Motor neuron (in vitro differentiated cells): ENCODE measurements around the gene FOXI3. TPM values are rescaled to one million over a fixed set of nuclear protein-coding genes. Genes with fewer than 3 reads are reported as not detected.
A peak's percentile ranks its signal among the peaks of the same experiment; 100 is the strongest.

Experiments used
- ATAC-seq, 8 experiments: fragments of 200-7000 bp; cut with Tn5 transposase; replicated peaks in 6 of 8; 2 replicates each; pipeline ENCODE4 v1.8.0; 2021; ENCODE audit warnings: mild to moderate bottlenecking in 8 of 8, moderate library complexity in 8 of 8
- H3K27ac ChIP-seq, 2 donors: fragments of 250-450 bp; sonication (Bioruptor Pico); 2 replicates each; pipeline ENCODE4 v1.9.0; 2021; ENCODE audit warnings: antibody characterized with exemption in 2 of 2, mild to moderate bottlenecking in 2 of 2, moderate library complexity in 1 of 2
- H3K4me1 ChIP-seq, 2 donors: fragments of 250-450 bp; sonication (Bioruptor Pico); replicated peaks in 1 of 2; 2 replicates each; pipeline ENCODE4 v1.6.1; 2021; ENCODE audit warnings: antibody characterized with exemption in 2 of 2, mild to moderate bottlenecking in 2 of 2, moderate library complexity in 1 of 2
- H3K4me3 ChIP-seq, 5 donors: fragments of 250-450 bp; sonication (Bioruptor Pico); 2 replicates each; pipeline ENCODE4 v1.9.0; 2021; ENCODE audit warnings: antibody characterized with exemption in 5 of 5, mild to moderate bottlenecking in 5 of 5, moderate library complexity in 4 of 5
- WGBS, 10 experiments: fragments of 450-650 bp; shearing (Covaris generic); methylation state at CpG; one replicate each; pipeline ENCODE4 v1.0.0; 2022; 5-methylcytosine and 5-hydroxymethylcytosine counted together
- in situ Hi-C, 9 experiments: fragments of 400-800 bp; cut with MboI; loops; one replicate each; pipeline ENCODE4 v1.15.0; 2021; ENCODE audit warnings: low sequenced_read_pairs in 9 of 9, low pct_unique_long_range_greater_than_20kb in 2 of 9; ENCODE audit not compliant: unreplicated experiment in 9 of 9
- total RNA-seq, 8 experiments: library from RNA; unstranded; fragments of 300-600 nt; gene quantifications; 2 replicates each; pipeline versions ENCODE4 v1.2.3 to v1.2.4, GENCODE V29; 2022

FOXI3 gene
- under 1 TPM in 6 of 8 experiments, not detected in 2; 0.17 to 0.86 (median 0.23) TPM for total RNA-seq

GRCh38 chr2:88452565-88452905, at the start of gene FOXI3:
TSS of gene FOXI3 (minus strand) at chr2:88452693. CDS start at chr2:88452535, 158 bp downstream.
- in situ Hi-C loops, result no loop called here
- no CpG with 5 or more reads among the region's 48 CpGs for WGBS, 10 experiments
- ATAC-seq, result peak in 6 of 8 experiments; percentile 22 to 77 (median 70)
- H3K4me3 ChIP-seq, result peak within 1 kb of the TSS; percentile 28 to 45 (median 33)
- no peak within 1 kb of the TSS for H3K27ac ChIP-seq
- peaks cover 3 to 8% of the 10 kb centered on the region in 2 donors for H3K4me1 ChIP-seq

- ATAC-seq, result peak in 3 of 8 experiments; percentile 20 to 74 (median 33)
- Histone ChIP-seq H3K27ac (no peak overlapping the region), H3K4me3 (no peak overlapping the region), H3K4me1 (no peaks in the 10 kb centered on the region)
- 80 to 100% (median 89%) methylated on average over 1 to 2 of the region's 2 CpGs; no CpG with 5 or more reads in 6 of the 10 experiments for WGBS, 10 experiments
- in situ Hi-C loops, result loop anchor here in 1 of 9 experiments (25.0 kb wide), 1 partner anchor 288 kb away; no protein-coding TSS in a partner anchor
Measured at GRCh38 chr2:88500691-88501090, 48.2 kb upstream of the FOXI3 start.

DNA sequence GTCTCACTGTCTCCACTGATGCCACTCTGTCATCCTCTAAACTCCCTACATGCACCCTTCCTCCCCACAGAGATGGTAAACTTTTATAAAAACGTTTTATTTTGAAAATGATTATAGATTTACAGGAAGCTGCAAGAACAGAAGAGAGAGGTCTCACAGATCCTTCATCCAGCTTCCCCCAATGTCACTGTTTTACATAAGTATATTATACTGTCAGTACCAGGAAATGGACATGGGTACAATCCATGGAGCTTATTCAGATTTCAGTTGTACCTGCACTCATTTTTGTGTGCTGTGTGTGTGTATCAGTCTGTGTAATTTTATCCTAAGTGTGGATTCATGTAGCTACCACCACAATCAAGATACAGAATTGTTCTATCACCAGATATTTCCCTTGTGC, 46.7 kb upstream of the FOXI3 start:
- Histone ChIP-seq H3K4me3 (no peak overlapping the region), H3K4me1 (no peaks in the 10 kb centered on the region), H3K27ac (no peak overlapping the region)
- ATAC-seq, result no peak
- in situ Hi-C loops, result no loop called here
- 0 to 25% (median 6%) methylated on average over 1 of the region's 1 CpG; no CpG with 5 or more reads in 4 of the 10 experiments for WGBS, 10 experiments

GRCh38 chr2:88493481-88493880, 41.0 kb upstream of the FOXI3 start:
- in situ Hi-C loops, result no loop called here
- Histone ChIP-seq H3K4me1 (no peaks in the 10 kb centered on the region), H3K4me3 (no peak overlapping the region), H3K27ac (no peak overlapping the region)
- ATAC-seq, result no peak
- 25 to 100% (median 86%) methylated on average over 1 to 4 of the region's 4 CpGs; no CpG with 5 or more reads in 1 of the 10 experiments for WGBS, 10 experiments

DNA sequence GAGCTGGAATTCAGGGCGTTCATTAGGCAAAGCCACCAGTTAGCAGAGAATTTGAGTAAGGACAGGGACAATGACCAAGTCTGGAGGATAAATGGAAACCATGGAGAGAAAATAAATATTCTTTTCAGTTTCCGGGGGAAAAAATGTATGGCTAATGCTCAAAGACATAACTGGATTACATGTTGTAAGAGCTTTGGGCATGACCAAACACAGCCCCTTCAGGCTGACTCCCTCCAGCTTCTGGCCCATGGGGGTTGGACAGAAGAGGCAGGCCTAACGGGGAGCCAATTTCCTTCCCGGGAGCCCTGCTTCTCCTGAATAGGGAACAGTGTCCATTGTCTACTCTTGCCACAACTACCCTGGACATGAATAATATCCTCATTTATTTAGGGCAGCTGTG, 39.5 kb upstream of the FOXI3 start:
- H3K27ac ChIP-seq, result no peak overlapping the region
- no peak overlapping the region for H3K4me3 ChIP-seq
- in situ Hi-C loops, result no loop called here
- H3K4me1 ChIP-seq, result no peaks in the 10 kb centered on the region
- 0 to 100% (median 72%) methylated on average over 1 to 3 of the region's 4 CpGs; no CpG with 5 or more reads in 1 of the 10 experiments for WGBS, 10 experiments
- ATAC-seq, result peak in 1 of 8 experiments; percentile 35

GRCh38 chr2:88489181-88489580, 36.7 kb upstream of the FOXI3 start:
- H3K4me1 ChIP-seq, result no peaks in the 10 kb centered on the region
- no peak overlapping the region for H3K27ac ChIP-seq
- no peak overlapping the region for H3K4me3 ChIP-seq
- WGBS, 10 experiments, result 22 to 100% (median 87%) methylated on average over 1 to 2 of the region's 2 CpGs; no CpG with 5 or more reads in 2 of the 10 experiments
- in situ Hi-C loops, result no loop called here
- ATAC-seq, result no peak

DNA sequence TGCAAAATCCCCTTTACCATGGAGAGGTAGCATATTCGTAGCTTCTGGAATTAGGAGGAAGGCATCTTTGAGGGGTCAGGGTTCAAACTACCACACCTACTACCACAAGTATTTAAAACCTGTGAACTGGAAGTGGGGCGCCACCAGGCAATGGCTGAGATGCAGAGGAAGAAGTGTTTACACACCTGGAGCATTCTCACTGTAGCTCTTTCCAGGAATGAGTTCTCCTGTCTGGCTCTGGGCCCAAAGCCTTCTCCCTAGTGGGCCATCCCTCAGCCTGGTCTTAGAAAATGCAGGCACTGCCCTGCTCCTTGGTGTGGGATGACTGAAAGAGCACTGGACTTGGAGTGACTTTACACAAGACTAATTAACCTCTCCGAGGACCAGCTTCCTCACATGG, 30.7 kb upstream of the FOXI3 start:
- H3K4me3 ChIP-seq, result no peak overlapping the region
- in situ Hi-C loops, result no loop called here
- no peak for ATAC-seq
- 0 to 100% (median 39%) methylated on average over 1 to 3 of the region's 3 CpGs; no CpG with 5 or more reads in 3 of the 10 experiments for WGBS, 10 experiments
- no peaks in the 10 kb centered on the region for H3K4me1 ChIP-seq
- H3K27ac ChIP-seq, result no peak overlapping the region

DNA sequence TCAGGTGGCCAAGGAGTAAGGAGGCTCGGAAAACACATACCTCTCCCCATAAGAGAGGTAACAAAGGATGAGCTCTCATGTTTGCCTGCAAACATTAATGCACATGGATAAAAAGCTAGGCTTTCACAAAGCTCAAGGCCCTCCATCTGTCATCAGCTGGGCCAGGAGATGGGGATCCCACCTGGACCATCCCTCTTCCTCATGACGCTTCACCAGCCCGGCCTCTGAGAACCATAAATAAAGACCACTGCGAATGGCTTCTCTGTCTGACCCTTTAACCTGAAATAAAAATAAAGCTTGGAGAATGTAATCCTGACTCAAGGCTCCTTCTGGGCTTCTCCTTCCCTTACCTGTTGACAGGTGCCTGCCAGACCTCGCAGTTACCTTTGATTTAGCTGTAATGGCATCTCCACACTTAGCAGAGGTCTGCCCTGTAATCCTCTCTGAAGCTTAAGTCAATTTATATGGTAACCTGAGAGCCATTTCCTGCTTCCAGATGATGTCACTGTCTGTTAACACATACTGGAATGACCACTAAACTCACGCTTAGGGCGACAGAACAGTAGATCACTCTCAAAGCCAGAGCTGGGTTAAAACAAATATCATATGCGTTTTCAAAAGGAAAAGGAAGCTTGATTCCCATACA, 29.3 kb upstream of the FOXI3 start:
- in situ Hi-C loops, result no loop called here
- H3K4me1 ChIP-seq, result no peaks in the 10 kb centered on the region
- no peak overlapping the region for H3K4me3 ChIP-seq
- H3K27ac ChIP-seq, result no peak overlapping the region
- peak; percentile 43 to 98 (median 88) for ATAC-seq
- 3 to 87% (median 62%) methylated on average over 3 to 8 of the region's 8 CpGs for WGBS, 10 experiments

- Histone ChIP-seq H3K4me1 (no peaks in the 10 kb centered on the region), H3K4me3 (no peak overlapping the region), H3K27ac (no peak overlapping the region)
- no peak for ATAC-seq
- in situ Hi-C loops, result no loop called here
- WGBS, 10 experiments, result 55 to 99% (median 80%) methylated on average over 2 to 7 of the region's 7 CpGs; no CpG with 5 or more reads in 2 of the 10 experiments
Measured at GRCh38 chr2:88472811-88473210, 20.3 kb upstream of the FOXI3 start.

GRCh38 chr2:88471083-88471942, 18.8 kb upstream of the FOXI3 start:
- in situ Hi-C loops, result no loop called here
- no peak overlapping the region for H3K4me3 ChIP-seq
- no peaks in the 10 kb centered on the region for H3K4me1 ChIP-seq
- H3K27ac ChIP-seq, result no peak overlapping the region
- no peak for ATAC-seq
- WGBS, 10 experiments, result 19 to 80% (median 39%) methylated on average over 2 to 11 of the region's 11 CpGs

GRCh38 chr2:88469202-88470114, 17.0 kb upstream of the FOXI3 start:
- Histone ChIP-seq H3K27ac (no peak overlapping the region), H3K4me1 (no peaks in the 10 kb centered on the region), H3K4me3 (no peak overlapping the region)
- in situ Hi-C loops, result no loop called here
- no peak for ATAC-seq
- 8 to 96% (median 50%) methylated on average over 2 to 4 of the region's 4 CpGs; no CpG with 5 or more reads in 1 of the 10 experiments for WGBS, 10 experiments

DNA sequence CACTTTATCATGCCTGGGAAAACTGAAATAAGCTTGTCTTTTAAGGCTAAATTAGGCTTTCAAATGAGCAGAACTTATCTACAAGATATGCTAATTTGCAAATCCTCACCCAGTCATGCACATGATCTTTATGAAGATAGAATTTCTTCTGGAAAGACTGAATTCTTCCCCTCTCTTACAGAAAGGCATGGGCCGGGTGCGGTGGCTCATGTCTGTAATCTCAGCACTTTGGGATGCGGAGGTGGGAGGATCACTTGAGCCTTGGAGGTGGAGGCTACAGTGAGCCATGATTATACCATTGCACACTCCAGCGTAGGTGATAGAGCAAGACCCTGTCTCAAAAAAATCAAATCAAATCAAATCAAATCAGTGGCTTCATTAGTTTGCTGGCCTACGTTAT, 11.7 kb upstream of the FOXI3 start:
- Histone ChIP-seq H3K4me3 (no peak overlapping the region), H3K27ac (no peak overlapping the region), H3K4me1 (no peaks in the 10 kb centered on the region)
- in situ Hi-C loops, result no loop called here
- peak in 2 of 8 experiments; percentile 65 to 79 for ATAC-seq
- WGBS, 10 experiments, result 44 to 100% (median 90%) methylated on average over 2 to 5 of the region's 5 CpGs; no CpG with 5 or more reads in 3 of the 10 experiments
